Stimulated activated CD4-positive, alpha-beta T cell treated with anti-CD3 and anti-CD28 coated beads, Interleukin-1b, Interleukin-23, amount 100 ng/mL, for 4 hours (primary cell): ENCODE measurements around the gene APOC3.
"Not testable (repeated sequence)": the region's sequence is repeated elsewhere in the genome, so short reads cannot be mapped to it uniquely, and the experiment has no call there.

Source experiments
- DNase-seq, 2 donors: peaks; one replicate each; pipeline ENCODE4 v3.0.0-alpha.2; 2020; ENCODE audit warnings: low read depth in 2 of 2

Gene APOC3

GRCh38 chr11:116829525-116830183, at the start of gene APOC3:
Gene APOC3, plus strand, starts transcription at chr11:116829907. Its CDS starts 676 bp downstream, at chr11:116830583.
- DNase-seq: no peak

DNA sequence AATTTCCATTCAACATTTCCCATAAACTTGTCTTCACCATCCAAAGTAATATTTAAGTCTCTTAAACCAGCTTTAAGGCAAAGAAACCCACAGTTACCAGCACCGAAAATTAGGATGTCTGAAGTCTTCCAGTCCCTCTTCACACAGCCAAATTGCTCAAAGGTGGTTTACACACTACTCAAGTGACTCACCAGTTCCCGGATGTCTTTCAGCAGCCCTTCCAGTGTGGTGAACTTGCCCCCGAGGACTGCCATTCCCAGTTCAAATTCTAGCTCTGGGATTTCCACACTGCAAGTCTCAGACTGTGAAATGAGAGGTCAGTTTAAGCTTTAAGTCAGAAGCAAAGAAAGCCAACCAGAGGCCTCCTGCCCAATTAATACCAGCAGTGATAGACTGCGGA, 47.0 kb upstream of the APOC3 start:
- no peak for DNase-seq

- DNase-seq: no peak
These were observed 43.4 kb upstream of the APOC3 start for GRCh38 chr11:116786326-116786725.

GRCh38 chr11:116786966-116787365, 42.7 kb upstream of the APOC3 start:
- DNase-seq: no peak

DNA sequence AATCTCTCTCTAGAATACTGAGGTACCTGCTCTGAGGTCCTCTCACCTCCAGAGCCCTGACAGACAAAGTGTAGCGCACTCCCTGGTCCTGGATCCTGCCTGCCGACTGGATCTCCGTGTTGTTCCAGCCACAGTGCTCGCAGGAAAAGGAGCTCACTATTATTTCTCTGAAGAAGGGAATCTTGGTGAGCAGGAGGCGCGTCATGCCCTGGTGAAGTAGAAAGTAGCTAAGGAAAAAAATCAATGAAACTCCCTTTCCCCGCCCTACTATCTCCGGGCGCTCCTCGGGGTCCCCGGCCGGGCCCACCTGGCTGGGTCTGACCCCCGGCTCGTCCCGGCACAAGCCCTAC, 42.3 kb upstream of the APOC3 start:
- DNase-seq: no peak

- peak; percentile 68 to 76 for DNase-seq
These were observed 41.8 kb upstream of the APOC3 start, which contains the start of gene ZPR1 for GRCh38 chr11:116787786-116788486. Gene ZPR1, minus strand, starts transcription at chr11:116788023. Its CDS starts 33 bp downstream, at chr11:116787990.

- no peak for DNase-seq
These were observed 41.2 kb upstream of the APOC3 start for GRCh38 chr11:116788534-116788933.

- no peak for DNase-seq
These were observed 40.7 kb upstream of the APOC3 start for GRCh38 chr11:116788975-116789374.

DNA sequence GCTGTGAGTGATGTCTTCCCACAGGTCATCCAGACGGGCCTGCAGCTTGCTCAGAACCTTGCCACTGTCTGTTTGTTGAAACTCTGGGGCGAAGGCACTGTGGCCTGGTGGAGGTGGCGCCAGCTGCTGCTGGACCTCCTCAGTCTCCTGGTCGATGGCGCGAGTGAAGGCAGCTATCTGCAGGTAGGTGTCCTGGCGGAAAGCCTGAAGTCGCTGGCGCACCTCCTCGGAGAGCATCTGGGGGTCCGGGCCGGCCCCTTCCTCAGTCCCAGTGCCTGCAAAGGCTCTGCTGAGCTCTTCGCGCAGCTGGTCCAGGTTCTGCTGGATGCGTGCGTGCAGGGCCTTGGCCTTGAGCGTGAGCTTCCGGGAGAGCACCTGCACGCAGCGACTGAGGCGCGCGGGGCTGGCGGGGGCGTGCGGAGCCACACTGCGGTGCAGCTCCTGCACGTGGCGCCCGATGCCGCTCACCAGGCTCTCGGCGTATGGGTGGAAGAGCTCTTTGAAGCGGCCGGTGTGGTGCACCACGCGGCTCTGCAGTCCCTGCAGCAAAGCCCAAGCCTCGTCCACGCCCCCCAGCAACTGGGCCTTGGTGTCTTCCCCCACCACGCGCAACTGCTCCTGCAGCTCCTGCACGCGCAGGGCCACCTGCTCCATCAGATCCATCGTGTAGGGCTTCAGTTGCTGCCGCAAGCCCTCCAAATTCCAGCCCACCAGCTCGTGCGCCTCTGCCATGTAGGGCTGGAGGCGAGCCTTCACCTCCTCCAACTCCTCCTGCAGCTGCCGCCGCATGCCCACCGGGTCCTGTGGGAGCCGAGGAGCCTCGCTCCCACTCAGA, 39.3 kb upstream of the APOC3 start:
- no peak for DNase-seq

GRCh38 chr11:116791002-116791812, 38.5 kb upstream of the APOC3 start:
- peak; percentile 70 to 73 for DNase-seq

GRCh38 chr11:116791813-116792143, 37.9 kb upstream of the APOC3 start, which contains the start of gene APOA5:
Gene APOA5, minus strand, starts transcription at chr11:116791879. Its CDS starts 19 bp downstream, at chr11:116791860.
- no peak for DNase-seq

DNA sequence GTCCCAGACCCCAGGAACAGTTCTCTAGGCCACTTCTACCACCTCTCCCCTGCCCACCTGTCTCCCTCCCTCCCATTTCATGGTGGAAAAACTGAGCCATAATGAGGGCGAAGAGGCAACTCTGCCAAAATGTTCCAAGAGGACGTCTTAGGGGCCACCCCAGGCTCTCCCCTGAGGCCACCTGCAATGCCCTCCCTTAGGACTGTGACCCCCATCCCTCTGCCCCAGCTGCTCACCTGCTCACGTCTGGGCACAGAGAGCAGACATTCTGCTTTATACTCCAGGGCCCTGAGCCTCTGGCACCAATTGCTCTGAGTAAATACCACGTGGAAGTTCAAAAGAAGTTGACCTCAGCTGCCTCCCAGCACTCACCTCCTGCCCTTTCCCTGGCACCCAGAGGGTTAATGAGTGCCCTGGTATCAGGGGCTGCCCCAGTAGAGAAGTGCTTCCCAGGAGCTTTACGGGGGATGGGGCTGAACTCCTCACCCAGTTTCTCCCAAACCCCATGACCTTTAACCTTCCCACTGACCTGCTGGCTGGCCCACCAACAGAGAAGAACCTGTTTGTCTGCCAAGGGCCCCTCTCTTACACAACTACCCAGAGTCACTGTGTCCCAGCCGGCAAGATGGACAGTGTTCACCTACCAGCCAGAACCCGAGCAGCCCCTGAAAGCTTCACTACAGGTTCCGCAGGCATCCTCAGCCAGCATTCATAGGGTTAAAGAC, 37.4 kb upstream of the APOC3 start:
- no peak for DNase-seq

DNA sequence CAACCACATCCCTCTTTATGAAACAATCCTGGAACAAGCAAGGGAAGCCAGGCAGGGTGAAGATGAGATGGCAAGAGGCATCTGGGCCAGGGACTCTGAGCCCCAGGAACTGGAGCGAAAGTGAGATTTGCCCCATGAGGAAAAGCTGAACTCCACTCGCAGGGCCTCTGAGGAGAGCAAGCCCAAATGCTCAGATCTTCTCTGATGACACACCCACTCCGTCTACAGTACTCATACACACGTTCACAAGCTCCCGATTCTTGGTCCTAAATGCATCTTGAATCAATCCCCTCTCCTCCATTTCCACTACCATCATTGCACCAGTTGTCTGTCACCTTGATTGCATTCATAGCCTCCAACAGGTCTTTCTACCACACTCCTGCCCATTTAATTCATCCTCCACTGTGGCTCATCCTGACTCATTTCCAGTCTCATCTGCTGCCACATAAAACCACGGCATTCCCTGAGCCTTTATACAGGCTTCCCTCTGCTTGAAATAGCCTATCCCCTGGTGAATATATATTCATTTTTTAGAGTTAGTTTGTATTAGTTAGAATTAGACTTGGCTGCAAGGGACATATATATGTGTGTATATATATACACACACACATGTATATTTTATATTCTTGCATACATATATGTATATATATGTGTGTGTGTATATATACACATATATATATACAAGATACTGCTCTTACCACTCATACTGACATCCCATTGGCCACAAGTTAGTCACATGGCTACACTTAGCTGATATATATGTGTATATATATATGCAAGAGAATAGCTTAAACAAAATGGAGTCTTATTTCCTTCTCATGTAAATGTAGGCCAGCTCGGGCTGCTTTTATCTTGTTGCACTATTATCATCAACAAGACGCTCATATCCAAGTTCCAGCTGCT, 36.6 kb upstream of the APOC3 start:
- DNase-seq: no peak

DNA sequence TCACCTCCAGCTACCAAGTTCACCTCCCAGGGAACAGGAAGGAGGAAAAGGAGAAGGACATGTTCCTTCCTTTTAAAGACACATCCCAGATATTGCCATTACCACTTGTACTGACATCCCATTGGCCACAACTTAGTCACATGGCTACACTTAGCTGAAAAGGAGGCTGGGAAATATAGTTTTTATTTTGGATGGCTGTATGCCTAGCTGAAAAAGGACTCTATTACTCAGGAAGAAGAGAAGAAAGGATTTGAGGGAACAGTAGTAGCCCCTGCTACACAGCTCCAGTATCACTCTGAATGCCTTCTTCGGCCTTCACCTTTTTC, 36.0 kb upstream of the APOC3 start:
- no peak for DNase-seq

DNA sequence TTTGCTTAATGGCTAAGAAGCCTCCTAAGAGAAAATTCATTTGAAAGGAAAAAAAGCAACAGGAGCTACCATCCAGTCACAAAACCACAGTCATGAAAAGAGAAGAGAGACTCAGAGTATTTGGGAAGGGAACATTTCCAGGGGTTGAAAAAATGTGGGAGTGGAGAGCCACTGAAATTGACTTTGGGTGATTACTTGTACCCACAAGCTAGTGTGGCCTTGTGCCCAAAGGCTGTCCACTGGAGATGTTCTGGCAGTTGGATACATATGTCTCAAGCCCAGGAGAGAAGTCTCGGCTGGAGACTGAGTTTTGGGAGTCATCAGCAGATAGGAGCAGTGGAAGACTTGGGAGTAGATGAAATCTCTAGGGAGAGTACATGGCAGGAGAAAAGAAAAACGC, 34.9 kb upstream of the APOC3 start:
- DNase-seq: no peak

- DNase-seq: no peak
These were observed 33.2 kb upstream of the APOC3 start for GRCh38 chr11:116796548-116796947.

DNA sequence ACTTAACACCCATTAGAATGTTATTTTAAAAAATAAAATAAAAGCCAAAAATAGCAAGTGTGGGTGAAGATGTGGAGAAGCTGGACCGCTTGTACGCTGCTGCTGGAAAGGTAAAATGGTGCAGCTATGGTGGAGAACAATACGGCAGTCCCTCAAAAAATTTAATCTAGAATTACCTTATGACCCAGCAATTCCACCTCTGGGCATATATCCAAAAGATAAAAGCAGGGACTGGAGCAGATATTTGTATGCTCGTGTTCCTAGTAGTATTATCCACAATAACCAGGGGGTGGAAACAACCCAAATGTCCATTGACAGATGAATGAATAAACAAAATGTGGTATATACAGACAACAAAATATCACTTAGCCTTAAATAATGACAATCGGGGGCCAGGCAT, 31.9 kb upstream of the APOC3 start:
- no peak for DNase-seq

DNA sequence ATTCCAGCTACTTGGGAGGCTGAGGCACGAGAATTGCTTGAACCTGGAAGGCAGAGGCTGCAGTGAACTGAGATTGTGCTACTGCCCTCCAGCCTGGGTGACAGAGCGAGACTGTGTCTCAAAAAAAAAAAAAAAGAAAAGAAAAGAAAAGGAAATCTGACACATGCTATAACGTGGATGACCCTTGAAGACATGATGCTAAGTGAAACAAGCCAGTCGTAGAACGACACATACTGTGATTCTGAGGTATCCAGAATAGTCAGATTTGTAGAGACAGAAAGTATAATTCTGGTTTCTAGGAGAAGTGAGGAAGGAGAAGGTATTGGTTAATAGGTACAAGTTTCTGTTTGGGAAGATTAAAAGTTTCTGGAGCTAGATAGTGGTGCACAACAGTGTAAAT, 31.3 kb upstream of the APOC3 start:
- DNase-seq: no peak

DNA sequence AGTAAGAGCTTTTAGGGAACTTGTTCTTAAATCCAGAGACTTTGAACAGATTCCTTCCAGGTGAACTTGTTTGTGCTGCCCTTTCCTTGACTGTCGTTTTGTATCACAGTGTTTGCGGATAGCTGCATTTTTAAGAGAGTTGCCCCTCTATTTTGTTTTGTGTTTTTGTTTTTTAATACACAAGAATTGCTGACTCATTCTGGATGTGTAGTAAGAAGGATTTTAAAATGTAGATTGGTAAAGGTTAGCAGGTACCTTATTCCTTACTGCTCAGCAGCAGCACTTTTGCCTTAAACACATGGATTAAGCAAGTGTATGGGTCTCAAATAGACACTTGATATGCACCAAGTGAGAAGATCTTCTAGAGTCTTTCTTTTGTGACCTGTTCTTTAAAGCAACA, 29.1 kb upstream of the APOC3 start:
- no peak for DNase-seq

GRCh38 chr11:116801662-116802061, 28.0 kb upstream of the APOC3 start:
- not testable (repeated sequence) for DNase-seq
